IPS-20b (cell line): ENCODE data around the gene AGBL1.

Source experiments
- H3K27ac ChIP-seq: one replicate; pipeline ENCODE4 v1.5.1; 2013; ENCODE audit warnings: low read length
- H3K27me3 ChIP-seq: 2 replicates; pipeline ENCODE4 v1.6.1; 2013; ENCODE audit warnings: mild to moderate bottlenecking, low read length, inconsistent platforms; ENCODE audit not compliant: insufficient read depth
- H3K36me3 ChIP-seq: 2 replicates; pipeline ENCODE4 v1.6.1; 2013; ENCODE audit warnings: low read depth, mild to moderate bottlenecking, inconsistent platforms, low read length, moderate library complexity; ENCODE audit not compliant: insufficient read depth
- H3K4me1 ChIP-seq: 2 replicates; pipeline ENCODE4 v1.6.1; 2013; ENCODE audit warnings: mild to moderate bottlenecking, control low read depth, inconsistent platforms, low read length, moderate library complexity; ENCODE audit not compliant: insufficient read depth
- H3K4me3 ChIP-seq: 2 replicates; pipeline ENCODE4 v1.5.1; 2013; ENCODE audit warnings: mild to moderate bottlenecking, low read length, inconsistent platforms
- H3K9ac ChIP-seq: 2 replicates; pipeline ENCODE4 v1.6.1; 2013; ENCODE audit warnings: low read depth, mild to moderate bottlenecking, inconsistent platforms, low read length, moderate library complexity
- H3K9me3 ChIP-seq: 2 replicates; pipeline ENCODE4 v1.6.1; 2013; ENCODE audit warnings: mild to moderate bottlenecking, low read depth, low read length, inconsistent platforms; ENCODE audit not compliant: insufficient read depth

The AGBL1 gene

DNA sequence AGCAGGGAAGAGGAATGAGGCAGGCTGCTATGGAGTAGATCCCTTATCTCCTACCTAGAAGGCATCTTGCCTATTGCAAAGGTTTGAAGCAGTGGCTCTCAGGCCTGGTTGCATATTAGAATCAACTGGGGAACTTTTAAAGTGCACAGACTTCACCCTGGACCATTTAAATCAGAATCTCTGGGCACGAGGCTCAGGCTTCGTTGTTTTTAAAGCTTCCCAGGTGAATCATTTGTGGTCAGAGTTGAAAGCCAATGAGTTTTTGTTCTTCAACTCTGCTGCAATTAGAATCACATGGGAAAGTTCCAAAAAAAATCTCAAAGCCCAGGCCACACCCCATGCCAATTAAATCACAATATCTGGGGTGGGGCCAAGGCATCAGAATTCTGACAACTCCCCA lies 773.1 kb downstream of the AGBL1 start:
- Histone ChIP-seq H3K4me1 (no peaks in the 10 kb centered on the region), H3K36me3 (no peaks in the 10 kb centered on the region), H3K27ac (no peak overlapping the region), H3K9ac (no peak overlapping the region), H3K4me3 (no peak overlapping the region), H3K9me3 (no peaks in the 10 kb centered on the region), H3K27me3 (no peaks in the 10 kb centered on the region)

DNA sequence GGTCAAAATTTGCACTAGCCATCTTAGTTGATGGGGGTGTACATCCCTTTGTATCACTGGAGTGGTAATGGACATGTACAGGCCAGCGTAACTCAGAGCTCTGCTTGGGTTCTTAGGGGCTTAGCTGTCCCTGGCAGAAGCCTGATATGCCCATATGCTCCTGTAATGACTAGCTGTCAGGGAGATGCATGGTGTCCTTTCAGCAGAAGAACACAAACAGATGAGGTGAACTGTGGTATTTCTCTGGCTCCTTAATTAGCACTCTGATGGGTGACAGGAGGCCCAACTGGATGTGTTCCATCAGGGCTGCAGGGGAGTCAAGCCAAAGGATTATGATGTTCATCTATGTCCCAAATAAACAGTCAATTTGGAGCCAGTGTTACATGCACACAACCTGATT lies 774.5 kb downstream of the AGBL1 start:
- no peak overlapping the region for H3K9ac ChIP-seq
- no peak overlapping the region for H3K27ac ChIP-seq
- no peak overlapping the region for H3K4me3 ChIP-seq
- no peaks in the 10 kb centered on the region for H3K36me3 ChIP-seq
- H3K4me1 ChIP-seq, result no peaks in the 10 kb centered on the region
- H3K9me3 ChIP-seq, result no peaks in the 10 kb centered on the region
- H3K27me3 ChIP-seq, result no peaks in the 10 kb centered on the region

DNA sequence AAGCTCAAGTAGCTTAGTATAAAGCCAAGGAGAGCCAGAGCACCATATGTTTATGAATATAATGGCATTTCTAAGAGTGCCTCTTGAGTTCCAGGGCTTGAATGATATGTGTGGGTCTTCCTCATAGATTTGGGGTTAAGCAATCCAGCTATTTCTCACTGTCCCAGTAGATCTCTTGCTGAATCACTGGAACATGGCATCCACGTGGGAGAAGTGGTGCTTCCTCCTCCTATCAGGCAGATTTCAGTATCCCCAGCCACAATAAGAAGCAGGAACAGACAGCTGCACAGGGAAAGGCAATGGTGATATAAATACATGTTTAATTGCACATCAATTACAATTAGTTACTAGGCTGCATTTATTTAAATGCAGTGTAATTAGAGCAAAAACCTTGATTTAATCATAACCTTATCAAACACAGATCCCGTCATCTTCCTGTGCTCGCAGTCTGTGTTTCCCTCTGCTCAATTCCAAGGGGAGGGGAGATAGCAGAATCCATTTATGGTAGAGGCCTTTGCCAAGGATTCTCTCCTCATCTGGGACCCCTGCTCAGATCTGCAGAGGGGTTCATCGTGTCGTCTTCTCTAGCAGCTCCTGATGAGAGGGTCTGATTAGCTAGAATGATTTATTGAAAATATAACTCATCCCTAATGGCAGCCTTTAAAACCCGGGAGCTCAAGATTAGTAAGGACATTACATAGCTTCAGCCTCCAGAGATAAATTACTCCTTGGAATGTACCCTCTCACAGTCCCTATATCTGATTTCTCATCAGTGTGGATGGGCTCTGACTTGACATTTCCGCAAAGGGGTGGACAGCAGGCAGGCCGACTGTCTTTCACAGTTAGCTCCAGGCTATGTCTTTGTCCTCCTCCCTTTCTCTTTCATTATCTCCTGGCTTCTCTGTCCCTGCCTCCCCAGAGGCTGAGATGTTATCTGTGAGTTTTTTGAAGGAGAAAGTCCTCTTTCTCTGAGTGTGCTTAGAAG lies 775.9 kb downstream of the AGBL1 start:
- no peaks in the 10 kb centered on the region for H3K9me3 ChIP-seq
- no peak overlapping the region for H3K27ac ChIP-seq
- no peaks in the 10 kb centered on the region for H3K27me3 ChIP-seq
- no peak overlapping the region for H3K4me3 ChIP-seq
- no peaks in the 10 kb centered on the region for H3K36me3 ChIP-seq
- no peaks in the 10 kb centered on the region for H3K4me1 ChIP-seq
- H3K9ac ChIP-seq, result no peak overlapping the region

DNA sequence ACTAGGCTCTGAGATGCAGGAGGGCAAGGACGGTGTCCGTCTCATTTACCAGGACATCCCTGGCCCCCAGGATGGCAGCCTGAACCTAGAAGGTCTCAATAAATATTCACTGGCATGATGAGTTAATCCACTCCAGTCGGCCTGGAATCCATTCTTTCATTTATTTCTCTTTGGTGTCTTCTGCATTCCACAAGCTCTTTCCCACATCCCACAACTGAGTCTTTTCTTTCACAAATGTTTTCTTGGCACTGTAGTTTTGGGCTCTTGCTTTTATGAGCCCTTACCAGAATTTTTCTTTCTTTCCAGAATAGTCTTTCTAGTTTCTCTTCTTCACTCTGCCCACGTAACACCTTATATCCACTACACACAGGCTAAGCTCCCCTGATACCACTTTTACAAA lies 778.0 kb downstream of the AGBL1 start:
- Histone ChIP-seq H3K4me3 (no peak overlapping the region), H3K9ac (no peak overlapping the region)

DNA sequence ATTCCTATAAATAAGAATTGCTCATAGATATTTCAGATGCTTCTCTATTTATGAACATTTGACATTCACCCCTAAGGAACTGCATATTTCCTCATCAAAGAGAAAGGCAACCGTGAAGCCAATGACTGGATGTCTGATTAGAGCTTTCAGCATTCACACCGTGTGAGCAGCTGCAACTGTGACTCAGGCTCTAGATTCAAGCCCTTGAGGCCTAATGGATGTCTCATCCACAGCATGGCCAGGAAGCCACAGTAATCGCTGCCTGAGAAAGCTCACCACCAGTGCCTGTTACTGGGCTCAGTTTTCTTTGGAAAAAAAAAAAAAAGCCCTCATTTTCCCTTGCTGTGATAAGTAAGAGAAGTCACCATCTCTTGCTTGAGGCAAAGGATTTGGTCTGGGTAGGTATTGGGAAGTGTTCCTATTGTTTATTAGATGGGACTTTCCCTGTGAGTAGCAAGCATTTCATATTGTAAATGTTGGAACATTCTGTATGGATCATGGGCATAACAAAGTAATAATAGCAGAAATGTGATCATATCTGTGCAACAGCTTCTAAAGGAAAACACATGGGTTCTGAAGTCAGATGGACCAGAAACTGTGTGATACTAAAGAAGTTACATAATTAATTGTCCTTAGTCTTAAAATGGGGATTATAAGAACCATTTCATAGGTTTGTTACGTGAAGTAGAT lies 783.7 kb downstream of the AGBL1 start:
- no peak overlapping the region for H3K9ac ChIP-seq
- no peak overlapping the region for H3K27ac ChIP-seq
- H3K9me3 ChIP-seq, result no peaks in the 10 kb centered on the region
- no peaks in the 10 kb centered on the region for H3K4me1 ChIP-seq
- H3K27me3 ChIP-seq, result no peaks in the 10 kb centered on the region
- no peak overlapping the region for H3K4me3 ChIP-seq
- no peaks in the 10 kb centered on the region for H3K36me3 ChIP-seq

More for the DNA sequence above, 778.0 kb downstream of the AGBL1 start:
- Histone ChIP-seq H3K27ac (no peak overlapping the region), H3K36me3 (no peaks in the 10 kb centered on the region), H3K27me3 (no peaks in the 10 kb centered on the region), H3K9me3 (no peaks in the 10 kb centered on the region), H3K4me1 (no peaks in the 10 kb centered on the region)

DNA sequence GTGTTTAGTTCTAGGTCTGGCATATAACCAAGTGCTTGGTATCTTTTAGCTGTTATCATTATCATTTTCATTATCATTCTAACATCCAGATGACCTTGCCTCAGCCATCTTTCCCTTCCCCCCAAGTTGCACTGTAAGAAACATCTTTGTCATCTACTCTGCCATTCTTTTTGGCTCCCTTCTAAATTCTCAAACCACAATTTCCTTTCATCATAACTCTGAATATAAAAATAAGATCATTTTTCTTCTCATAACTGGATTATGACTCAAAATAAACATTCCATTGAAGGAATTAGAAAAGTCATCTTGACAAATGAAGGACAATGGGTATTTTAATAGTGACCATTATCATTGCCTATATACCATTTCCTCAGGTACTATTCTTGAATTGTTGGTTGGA lies 786.2 kb downstream of the AGBL1 start:
- Histone ChIP-seq H3K36me3 (no peaks in the 10 kb centered on the region), H3K9me3 (no peaks in the 10 kb centered on the region), H3K4me1 (no peaks in the 10 kb centered on the region), H3K27me3 (no peaks in the 10 kb centered on the region), H3K4me3 (no peak overlapping the region), H3K27ac (no peak overlapping the region), H3K9ac (no peak overlapping the region)

DNA sequence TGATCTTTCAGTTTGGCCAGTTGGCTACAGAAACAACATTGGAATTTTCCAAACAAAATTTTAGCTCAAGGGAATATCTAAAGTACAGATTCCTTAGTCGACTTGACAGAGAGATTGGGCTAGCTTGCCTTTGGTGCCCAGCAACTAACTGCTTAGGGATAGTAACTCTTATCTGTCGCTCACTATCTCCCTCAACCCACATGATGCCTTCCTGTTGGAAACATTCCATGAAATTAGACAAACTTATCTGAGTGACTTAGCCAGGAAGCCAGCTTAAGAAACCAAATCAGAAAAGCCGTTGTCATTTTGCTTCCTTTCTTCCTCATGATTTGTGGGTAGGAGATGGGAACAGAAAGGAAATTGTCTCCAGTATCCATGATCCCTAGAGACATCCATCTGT lies 791.2 kb downstream of the AGBL1 start:
- H3K36me3 ChIP-seq, result no peaks in the 10 kb centered on the region
- no peaks in the 10 kb centered on the region for H3K4me1 ChIP-seq
- H3K9ac ChIP-seq, result no peak overlapping the region
- no peaks in the 10 kb centered on the region for H3K27me3 ChIP-seq
- no peak overlapping the region for H3K4me3 ChIP-seq
- no peak overlapping the region for H3K27ac ChIP-seq
- no peaks in the 10 kb centered on the region for H3K9me3 ChIP-seq

DNA sequence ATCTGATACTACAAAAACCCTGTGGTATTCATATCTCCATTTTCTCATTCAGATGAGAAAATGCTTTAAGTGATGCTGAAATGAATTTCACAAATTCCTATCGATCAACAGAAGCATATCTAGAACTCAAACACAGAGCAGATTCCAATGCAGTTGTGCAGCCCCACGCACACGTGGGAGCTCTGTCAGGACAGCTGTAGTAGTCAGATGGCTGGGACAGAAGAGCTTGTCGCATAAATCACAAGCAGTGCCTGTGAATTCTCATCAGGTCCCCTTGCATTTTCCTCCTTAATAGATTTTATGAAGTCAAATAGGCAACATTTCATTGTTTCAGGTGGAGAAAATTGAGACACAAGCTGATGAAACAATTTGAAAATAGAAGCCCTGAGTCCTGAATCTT lies 792.3 kb downstream of the AGBL1 start:
- no peaks in the 10 kb centered on the region for H3K27me3 ChIP-seq
- H3K36me3 ChIP-seq, result no peaks in the 10 kb centered on the region
- H3K4me3 ChIP-seq, result no peak overlapping the region
- H3K4me1 ChIP-seq, result 0 out of 2 replicates have a peak, but pooled peaks cover 2% of the 10 kb centered on the region
- H3K9ac ChIP-seq, result no peak overlapping the region
- no peaks in the 10 kb centered on the region for H3K9me3 ChIP-seq
- no peak overlapping the region for H3K27ac ChIP-seq

DNA sequence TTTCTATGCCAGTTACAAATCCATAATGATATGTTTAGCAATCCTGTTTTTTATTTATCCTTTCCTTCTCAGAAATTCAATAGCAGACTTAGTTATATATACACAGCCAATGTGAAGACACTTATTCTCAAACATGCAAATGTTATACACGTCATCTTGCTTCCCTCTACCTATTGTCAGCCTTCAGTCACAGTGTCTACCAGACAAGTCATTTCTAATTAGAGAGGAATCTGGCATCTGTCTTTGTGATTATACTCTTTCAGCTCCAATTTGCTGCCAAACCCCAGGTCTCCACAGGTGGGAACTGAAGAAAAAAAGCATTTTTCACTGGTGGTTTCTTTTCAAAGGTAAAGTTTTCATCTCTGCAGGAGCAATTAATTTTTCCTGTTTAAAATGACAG lies 793.1 kb downstream of the AGBL1 start:
- Histone ChIP-seq H3K36me3 (no peaks in the 10 kb centered on the region), H3K27ac (no peak overlapping the region), H3K9me3 (no peaks in the 10 kb centered on the region), H3K4me3 (no peak overlapping the region), H3K27me3 (no peaks in the 10 kb centered on the region), H3K4me1 (0 out of 2 replicates have a peak, but pooled peaks cover 2% of the 10 kb centered on the region), H3K9ac (no peak overlapping the region)

DNA sequence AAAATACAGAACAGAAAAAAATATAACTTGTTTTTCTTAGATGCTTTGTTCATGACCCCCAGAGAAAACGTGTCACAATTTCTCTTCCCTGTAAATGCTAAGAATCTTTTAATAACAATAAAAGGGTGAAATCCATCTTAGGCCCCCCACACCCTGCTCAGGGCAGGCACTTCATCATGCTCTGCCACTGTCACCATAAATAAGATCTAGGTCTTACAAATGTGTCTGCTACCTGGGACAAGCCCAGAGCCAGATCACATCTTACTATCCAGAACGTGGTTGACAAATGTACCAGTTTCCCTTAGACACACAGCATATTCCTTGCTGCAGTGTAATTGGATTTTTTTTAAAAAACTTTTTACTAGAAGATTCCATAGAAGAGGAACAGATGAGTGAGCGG lies 795.4 kb downstream of the AGBL1 start:
- Histone ChIP-seq H3K4me3 (no peak overlapping the region), H3K27me3 (no peaks in the 10 kb centered on the region), H3K9me3 (no peaks in the 10 kb centered on the region), H3K4me1 (0 out of 2 replicates have a peak, but pooled peaks cover 2% of the 10 kb centered on the region), H3K36me3 (no peaks in the 10 kb centered on the region), H3K9ac (no peak overlapping the region), H3K27ac (no peak overlapping the region)

DNA sequence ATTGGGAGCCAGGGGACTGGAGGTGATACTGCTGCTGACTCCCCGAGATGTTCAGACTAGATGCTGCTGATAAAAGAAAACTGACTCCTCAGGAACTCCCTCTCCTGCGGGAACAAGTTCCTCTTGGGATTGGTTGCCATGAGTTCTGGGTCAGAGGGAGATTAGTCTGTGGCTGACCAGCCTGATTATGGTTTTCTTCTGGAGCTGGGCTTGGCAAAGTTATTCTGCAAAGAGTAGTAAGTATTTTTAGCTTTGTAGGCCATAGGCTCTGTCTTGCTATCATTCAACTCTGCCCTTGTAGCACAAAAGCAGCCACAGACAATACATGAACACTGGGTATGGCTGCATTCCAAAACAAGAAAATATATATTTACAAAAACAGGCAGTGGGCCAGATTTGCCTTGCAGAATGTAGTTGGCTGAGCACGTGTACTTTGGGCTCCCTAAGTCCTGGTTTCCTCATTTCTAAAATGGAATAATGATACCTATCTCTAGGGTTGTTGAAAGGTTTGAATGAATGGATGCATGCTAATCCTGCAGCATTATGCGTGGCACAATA lies 796.8 kb downstream of the AGBL1 start:
- Histone ChIP-seq H3K27ac (no peak overlapping the region), H3K36me3 (no peaks in the 10 kb centered on the region), H3K27me3 (no peaks in the 10 kb centered on the region), H3K4me3 (no peak overlapping the region), H3K4me1 (0 out of 2 replicates have a peak, but pooled peaks cover 2% of the 10 kb centered on the region), H3K9ac (no peak overlapping the region), H3K9me3 (no peaks in the 10 kb centered on the region)
